Liver (tissue), 9 donors: Measurements from ENCODE around the gene HSH2D. TPM values are rescaled to one million over a fixed set of nuclear protein-coding genes. Genes with fewer than 3 reads are reported as not detected.

ENCODE experiments used
- DNase-seq: peaks from one replicate; pipeline ENCODE4 v3.0.0-alpha.2; 2017; ENCODE audit warnings: low spot score
- H3K27ac ChIP-seq, 2 donors: one replicate each; pipeline ENCODE4 v1.7.0; 2013; ENCODE audit warnings: inconsistent platforms in 2 of 2, low read length in 2 of 2, control low read depth in 1 of 2, low read depth in 1 of 2, mild to moderate bottlenecking in 1 of 2
- H3K27me3 ChIP-seq, 4 donors: one replicate each; pipeline versions ENCODE4 v1.6.1 to v1.7.0; 2013; ENCODE audit warnings: low read length in 3 of 4, inconsistent platforms in 1 of 4, mild to moderate bottlenecking in 1 of 4, moderate library complexity in 1 of 4; ENCODE audit not compliant: control insufficient read depth in 4 of 4, insufficient read depth in 4 of 4
- H3K36me3 ChIP-seq, 4 donors: one replicate each; pipeline versions ENCODE4 v1.6.1 to v1.7.0; 2013; ENCODE audit warnings: low read length in 3 of 4, mild to moderate bottlenecking in 3 of 4, low read depth in 1 of 4, moderate library complexity in 1 of 4; ENCODE audit not compliant: control insufficient read depth in 4 of 4, insufficient read depth in 3 of 4
- H3K4me1 ChIP-seq, 4 donors: one replicate each; pipeline versions ENCODE4 v1.6.1 to v1.7.0; 2013; ENCODE audit warnings: low read length in 3 of 4, mild to moderate bottlenecking in 3 of 4, moderate library complexity in 1 of 4; ENCODE audit not compliant: control insufficient read depth in 4 of 4, insufficient read depth in 4 of 4
- H3K4me3 ChIP-seq, 3 donors: one replicate each; pipeline versions ENCODE4 v1.6.1 to v1.7.0; 2013; ENCODE audit warnings: low read length in 3 of 3, control low read depth in 1 of 3, low read depth in 1 of 3, mild to moderate bottlenecking in 1 of 3
- H3K9ac ChIP-seq, 2 donors: one replicate each; pipeline ENCODE4 v1.7.0; 2013; ENCODE audit warnings: low read length in 2 of 2, mild to moderate bottlenecking in 2 of 2, moderate library complexity in 2 of 2, control low read depth in 1 of 2, low read depth in 1 of 2
- H3K9me3 ChIP-seq, 4 donors: one replicate each; pipeline versions ENCODE4 v1.6.1 to v1.7.0; 2013; ENCODE audit warnings: low read length in 3 of 4; ENCODE audit not compliant: control insufficient read depth in 4 of 4
- ATF3 ChIP-seq: IDR thresholded peaks from 2 replicates; pipeline ENCODE4 v1.6.1; 2016; ENCODE audit warnings: antibody characterized with exemption
- CTCF ChIP-seq: fragments of 150-350 bp; IDR thresholded peaks from 2 replicates; pipeline ENCODE4 v1.5.1; 2017; ENCODE audit warnings: improper control_type of control experiment, low read depth, low read length; ENCODE audit not compliant: missing input control
- EGR1 ChIP-seq, 2 donors: IDR thresholded peaks; 2 replicates each; pipeline ENCODE4 v1.6.1; 2016 to 2018; ENCODE audit warnings: antibody characterized with exemption in 2 of 2, low read depth in 2 of 2
- GABPA ChIP-seq, 2 donors: IDR thresholded peaks in 1 of 2; conservative IDR thresholded peaks in 1 of 2; 2 replicates each; pipeline ENCODE4 v1.6.1; 2016; ENCODE audit warnings: antibody characterized with exemption in 2 of 2, mild to moderate bottlenecking in 1 of 2, moderate library complexity in 1 of 2
- HNF4A ChIP-seq, 2 donors: conservative IDR thresholded peaks; 2 replicates each; pipeline ENCODE4 v1.6.1; 2016; ENCODE audit warnings: antibody characterized with exemption in 2 of 2, mild to moderate bottlenecking in 2 of 2
- HNF4G ChIP-seq: IDR thresholded peaks from 2 replicates; pipeline ENCODE4 v1.6.1; 2016; ENCODE audit warnings: antibody characterized with exemption
- JUND ChIP-seq, 2 donors: IDR thresholded peaks; 2 replicates each; pipeline ENCODE4 v1.6.1; 2016; ENCODE audit warnings: antibody characterized with exemption in 2 of 2
- MAX ChIP-seq: IDR thresholded peaks from 2 replicates; pipeline ENCODE4 v1.6.1; 2016; ENCODE audit warnings: antibody characterized with exemption
- NR2F2 ChIP-seq: IDR thresholded peaks from 2 replicates; pipeline ENCODE4 v1.6.1; 2016; ENCODE audit warnings: antibody characterized with exemption
- RAD21 ChIP-seq, 2 donors: IDR thresholded peaks; 2 replicates each; pipeline ENCODE4 v1.6.1; 2016; ENCODE audit warnings: antibody characterized with exemption in 2 of 2, mild to moderate bottlenecking in 2 of 2
- RXRA ChIP-seq, 2 donors: IDR thresholded peaks; 2 replicates each; pipeline ENCODE4 v1.6.1; 2017 to 2018; ENCODE audit warnings: antibody characterized with exemption in 2 of 2, mild to moderate bottlenecking in 1 of 2
- SP1 ChIP-seq: IDR thresholded peaks from 2 replicates; pipeline ENCODE4 v1.6.1; 2018; ENCODE audit warnings: antibody characterized with exemption, mild to moderate bottlenecking
- TAF1 ChIP-seq: conservative IDR thresholded peaks from 2 replicates; pipeline ENCODE4 v1.6.1; 2016; ENCODE audit warnings: antibody characterized with exemption, mild to moderate bottlenecking
- YY1 ChIP-seq: IDR thresholded peaks from 2 replicates; pipeline ENCODE4 v1.6.1; 2016; ENCODE audit warnings: antibody characterized with exemption, mild to moderate bottlenecking
- ZBTB33 ChIP-seq: IDR thresholded peaks from 2 replicates; pipeline ENCODE4 v1.6.1; 2016; ENCODE audit warnings: antibody characterized with exemption
- WGBS: extraction: QIAGEN DNeasy Blood & Tissue Kit; methylation state at CpG from one replicate; pipeline ENCODE4 v1.1.7; 2013; 5-methylcytosine and 5-hydroxymethylcytosine counted together
- polyA plus RNA-seq, 2 donors: library from polyadenylated mRNA; stranded (reverse) in 1 of 2; unstranded in 1 of 2; fragments of 200-250 nt in 1 of 2; fragments of >200 nt in 1 of 2; fragmentation: Nextera tagmentation in 1 of 2; extraction: Ambion mirVana in 1 of 2; gene quantifications; one replicate each; pipeline versions ENCODE4 v1.2.1 to v1.2.3, GENCODE V29; 2013 to 2015
- total RNA-seq, 2 donors: library from RNA; depleted of rRNA; stranded (reverse); fragments of >200 nt; gene quantifications; one replicate each; pipeline ENCODE4 v1.2.3, GENCODE V29; 2014
- TF ChIP-seq, protein P1 (sequence below): IDR thresholded peaks from 2 replicates; pipeline ENCODE4 v1.6.1; 2016; ENCODE audit warnings: antibody characterized with exemption, mild to moderate bottlenecking
- donor health status: healthy.
- donor health status: healthy.
- donor health status: healthy.
- donor health status: healthy.
- donor health status: healthy.

The HSH2D gene
- total and polyA plus RNA-seq, 4 donors: 0.33 to 2.9 (median 1.2) TPM

DNA sequence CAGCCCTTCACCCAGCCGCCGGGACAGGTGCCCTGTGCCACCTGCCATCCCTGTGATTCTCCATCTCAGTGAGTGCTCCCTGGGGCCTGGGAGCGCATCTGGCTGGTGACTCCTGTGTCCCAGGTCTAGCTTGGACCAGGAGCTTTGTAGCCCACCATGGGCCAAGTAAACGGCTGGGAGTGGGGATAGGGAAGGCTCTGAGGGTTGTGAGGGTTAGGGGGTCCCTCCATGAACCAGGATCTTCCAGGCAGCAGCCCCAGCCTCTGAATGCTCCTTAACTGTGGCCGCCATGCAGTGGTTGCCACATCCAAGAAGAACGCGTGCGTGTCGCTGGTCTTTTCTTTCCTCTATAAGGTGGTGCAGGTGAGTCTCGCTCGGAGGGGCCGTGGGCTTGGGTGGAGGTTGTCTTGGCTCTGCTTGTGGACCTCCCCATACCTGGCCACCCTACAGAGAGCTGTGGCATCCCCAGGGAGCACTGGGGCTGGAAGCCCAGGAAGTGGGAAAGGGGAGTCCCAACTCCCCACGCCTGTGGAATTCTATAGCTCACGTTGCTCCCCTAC, 62.6 kb downstream of the HSH2D start:
- H3K9ac ChIP-seq: no peak overlapping the region
- peak overlapping the region; percentile 38 to 47 for H3K27ac ChIP-seq
- no peaks in the 10 kb centered on the region for H3K27me3 ChIP-seq
- H3K36me3 ChIP-seq: peaks cover 13 to 52% (median 31%) of the 10 kb centered on the region in 4 donors
- WGBS: 82% methylated on average over 14 of the region's 14 CpGs
- H3K9me3 ChIP-seq: no peaks in the 10 kb centered on the region
- H3K4me3 ChIP-seq: no peak overlapping the region
- DNase-seq: no peak
- peaks cover 15 to 52% (median 47%) of the 10 kb centered on the region in 4 donors for H3K4me1 ChIP-seq
- TF ChIP-seq, protein P1, sequence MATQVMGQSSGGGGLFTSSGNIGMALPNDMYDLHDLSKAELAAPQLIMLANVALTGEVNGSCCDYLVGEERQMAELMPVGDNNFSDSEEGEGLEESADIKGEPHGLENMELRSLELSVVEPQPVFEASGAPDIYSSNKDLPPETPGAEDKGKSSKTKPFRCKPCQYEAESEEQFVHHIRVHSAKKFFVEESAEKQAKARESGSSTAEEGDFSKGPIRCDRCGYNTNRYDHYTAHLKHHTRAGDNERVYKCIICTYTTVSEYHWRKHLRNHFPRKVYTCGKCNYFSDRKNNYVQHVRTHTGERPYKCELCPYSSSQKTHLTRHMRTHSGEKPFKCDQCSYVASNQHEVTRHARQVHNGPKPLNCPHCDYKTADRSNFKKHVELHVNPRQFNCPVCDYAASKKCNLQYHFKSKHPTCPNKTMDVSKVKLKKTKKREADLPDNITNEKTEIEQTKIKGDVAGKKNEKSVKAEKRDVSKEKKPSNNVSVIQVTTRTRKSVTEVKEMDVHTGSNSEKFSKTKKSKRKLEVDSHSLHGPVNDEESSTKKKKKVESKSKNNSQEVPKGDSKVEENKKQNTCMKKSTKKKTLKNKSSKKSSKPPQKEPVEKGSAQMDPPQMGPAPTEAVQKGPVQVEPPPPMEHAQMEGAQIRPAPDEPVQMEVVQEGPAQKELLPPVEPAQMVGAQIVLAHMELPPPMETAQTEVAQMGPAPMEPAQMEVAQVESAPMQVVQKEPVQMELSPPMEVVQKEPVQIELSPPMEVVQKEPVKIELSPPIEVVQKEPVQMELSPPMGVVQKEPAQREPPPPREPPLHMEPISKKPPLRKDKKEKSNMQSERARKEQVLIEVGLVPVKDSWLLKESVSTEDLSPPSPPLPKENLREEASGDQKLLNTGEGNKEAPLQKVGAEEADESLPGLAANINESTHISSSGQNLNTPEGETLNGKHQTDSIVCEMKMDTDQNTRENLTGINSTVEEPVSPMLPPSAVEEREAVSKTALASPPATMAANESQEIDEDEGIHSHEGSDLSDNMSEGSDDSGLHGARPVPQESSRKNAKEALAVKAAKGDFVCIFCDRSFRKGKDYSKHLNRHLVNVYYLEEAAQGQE: no peak
- TF ChIP-seq ATF3 (no peak), JUND (IDR thresholded peaks at IDR 0.05) (no peak), NR2F2 (no peak), YY1 (no peak), RXRA (IDR thresholded peaks at IDR 0.05) (no peak), EGR1 (IDR thresholded peaks at IDR 0.05; ENCODE audit: low read depth in 2 of 2) (no peak), ZBTB33 (no peak), TAF1 (no peak), RAD21 (IDR thresholded peaks at IDR 0.05) (no peak), GABPA (IDR thresholded peaks at IDR 0.05 in 1 of 2, conservative IDR thresholded peaks at IDR 0.05 in 1 of 2) (no peak), SP1 (no peak), HNF4A (conservative IDR thresholded peaks at IDR 0.05) (no peak), MAX (no peak), CTCF (no peak), HNF4G (no peak)

GRCh38 chr19:16206637-16207036, 63.2 kb downstream of the HSH2D start:
- TF ChIP-seq HNF4A (conservative IDR thresholded peaks at IDR 0.05) (no peak), TAF1 (no peak), HNF4G (no peak), RAD21 (IDR thresholded peaks at IDR 0.05) (no peak), NR2F2 (no peak), CTCF (no peak), GABPA (IDR thresholded peaks at IDR 0.05 in 1 of 2, conservative IDR thresholded peaks at IDR 0.05 in 1 of 2) (no peak), ATF3 (no peak), SP1 (no peak), YY1 (no peak)

More at GRCh38 chr19:16206637-16207036, 63.2 kb downstream of the HSH2D start:
- Histone ChIP-seq H3K9ac (no peak overlapping the region), H3K36me3 (peaks cover 13 to 54% (median 31%) of the 10 kb centered on the region in 4 donors), H3K9me3 (no peaks in the 10 kb centered on the region), H3K4me3 (no peak overlapping the region), H3K27me3 (no peaks in the 10 kb centered on the region), H3K27ac (no peak overlapping the region), H3K4me1 (peaks cover 14 to 48% (median 44%) of the 10 kb centered on the region in 4 donors)
- DNase-seq: no peak
- WGBS: 97% methylated on average over 7 of the region's 7 CpGs
